Endothelial cell of umbilical vein (primary cell): ENCODE data around the gene GPR162.

Experiments
- CTCF ChIP-seq, 2 donors: IDR thresholded peaks; 1 replicate in 1 of 2; 2 replicates in 1 of 2; pipeline ENCODE4 v1.5.1; 2011; ENCODE audit warnings: low read length in 2 of 2, mild to moderate bottlenecking in 2 of 2, moderate library complexity in 2 of 2, control low read depth in 1 of 2, inconsistent platforms in 1 of 2, low read depth in 1 of 2; ENCODE audit not compliant: insufficient read depth in 1 of 2; ENCODE audit errors: extremely low read depth in 1 of 2
- FOS ChIP-seq: IDR thresholded peaks from 2 replicates; pipeline ENCODE4 v1.6.1; 2011; ENCODE audit warnings: mild to moderate bottlenecking, low read length, moderate library complexity, borderline replicate concordance; ENCODE audit not compliant: insufficient read depth
- MAX ChIP-seq: IDR thresholded peaks from 2 replicates; pipeline ENCODE4 v1.6.1; 2011; ENCODE audit not compliant: insufficient read depth, insufficient read length
- POLR2A ChIP-seq: IDR thresholded peaks from 2 replicates; pipeline ENCODE4 v1.6.1; 2012; ENCODE audit warnings: low read depth, mild to moderate bottlenecking, control low read depth, low read length
- POLR2AphosphoS5 ChIP-seq: IDR thresholded peaks from 2 replicates; pipeline ENCODE4 v1.6.1; 2012; ENCODE audit warnings: low read depth, mild to moderate bottlenecking, control low read depth, low read length, moderate library complexity; ENCODE audit not compliant: insufficient read depth

DNA sequence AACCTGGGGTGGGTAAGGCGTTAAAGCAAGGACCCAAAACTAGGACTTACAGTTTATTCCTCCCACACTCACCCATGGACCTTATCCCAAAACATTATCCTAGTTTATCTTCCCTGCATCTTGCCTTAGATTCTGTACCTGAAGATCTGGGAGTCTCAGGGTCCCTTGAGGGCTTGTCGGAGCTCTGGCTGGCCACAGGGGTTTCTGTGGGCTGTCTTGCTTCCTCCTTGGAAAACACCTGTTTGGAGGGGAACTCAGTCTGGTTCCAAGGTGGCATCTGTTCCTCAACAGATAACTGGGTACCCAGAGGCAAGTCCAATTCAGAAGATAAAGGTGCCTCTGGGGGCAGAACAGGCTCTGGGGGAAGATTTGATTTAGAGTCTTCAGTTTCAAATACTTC lies 27.8 kb downstream of the GPR162 start:
- no peak for TF ChIP-seq POLR2AphosphoS5
- TF ChIP-seq CTCF (IDR thresholded peaks at IDR 0.05; ENCODE audit: extremely low read depth in 1 of 2, insufficient read depth in 1 of 2, low read depth in 1 of 2, low read length in 2 of 2): no peak
- no peak for TF ChIP-seq POLR2A
- TF ChIP-seq FOS: no peak
- TF ChIP-seq MAX: no peak
